K562 (cell line): ENCODE results near the gene OLFML1. TPM values are rescaled to one million over a fixed set of nuclear protein-coding genes. Genes with fewer than 3 reads are reported as not detected.

Experiments used
- ATAC-seq: fragments of 200-7000 bp; cut with Tn5 transposase; 3 replicates; pipeline ENCODE4 v1.9.1; 2020; ENCODE audit warnings: moderate library complexity
- BruUV-seq: library from RNA; stranded (reverse); fragments of 400-500 nt; replicated peaks from 2 replicates; lab custom pipeline; 2021; lab: Mats Ljungman, UMichigan
- CTCF ChIA-PET: fragments of 300-600 bp; formaldehyde crosslinking; extraction: SDS; loops from one replicate; lab custom pipeline; 2021; ENCODE audit warnings: low intra/inter-chr PET ratio; lab: Yijun Ruan, JAX
- POLR2A ChIA-PET: fragments of 300-600, 350-650 bp; sonication (Branson Sonifier 250); formaldehyde crosslinking; extraction: SDS; loops from one replicate; lab custom pipeline; 2021; ENCODE audit warnings: antibody characterized with exemption, inconsistent platforms; lab: Yijun Ruan, JAX
- DNase-seq, 4 experiments: peaks; one replicate each; pipeline versions ENCODE4 v3.0.0 to v3.0.0-alpha.2; 2011 to 2018; ENCODE audit warnings: low spot score in 3 of 4, mixed read lengths in 3 of 4; ENCODE audit errors: extremely low read depth in 1 of 4
- FAIRE-seq: peaks from 2 replicates; lab custom pipeline; 2011; peaks lifted over from hg19 to GRCh38; lab: Jason Lieb, UNC
- H2AFZ ChIP-seq: 2 replicates; pipeline ENCODE4 v1.6.0; 2011; ENCODE audit warnings: low read depth, low read length, control low read depth, inconsistent platforms
- H3K27ac ChIP-seq: fragments of 200-600 bp; 3 replicates; pipeline ENCODE4 v1.8.0; 2011; ENCODE audit warnings: low read depth, mild to moderate bottlenecking, control low read depth, inconsistent platforms, low read length, moderate library complexity, mixed read lengths; ENCODE audit errors: extremely low read depth
- H3K27me3 ChIP-seq, 2 experiments: fragments of 300-600 bp in 1 of 2; 2 replicates in 1 of 2; 3 replicates in 1 of 2; pipeline versions ENCODE4 v1.6.0 to v1.8.0; 2011; ENCODE audit warnings: inconsistent platforms in 2 of 2, low read length in 2 of 2, mild to moderate bottlenecking in 1 of 2, mixed read lengths in 1 of 2, moderate library complexity in 1 of 2; ENCODE audit not compliant: control insufficient read depth in 2 of 2, insufficient read depth in 2 of 2
- H3K36me3 ChIP-seq: fragments of 300-600 bp; 3 replicates; pipeline ENCODE4 v1.8.0; 2011; ENCODE audit warnings: mild to moderate bottlenecking, low read length, inconsistent platforms; ENCODE audit not compliant: control insufficient read depth, insufficient read depth
- H3K4me1 ChIP-seq, 2 experiments: fragments of 200-600 bp in 1 of 2; replicated peaks in 1 of 2; 2 replicates in 1 of 2; 3 replicates in 1 of 2; pipeline versions ENCODE4 v1.5.1 to v1.8.0; 2011; ENCODE audit warnings: inconsistent platforms in 2 of 2, low read length in 2 of 2, mild to moderate bottlenecking in 1 of 2, mixed read lengths in 1 of 2, moderate library complexity in 1 of 2; ENCODE audit not compliant: control insufficient read depth in 2 of 2, insufficient read depth in 2 of 2
- H3K4me2 ChIP-seq: 2 replicates; pipeline ENCODE4 v1.6.1; 2011; ENCODE audit warnings: low read length, control low read depth, inconsistent platforms, mixed read lengths; ENCODE audit not compliant: insufficient read depth
- H3K4me3 ChIP-seq: fragments of 200-600 bp; sonication (generic), shearing (Covaris generic); 2 replicates; pipeline ENCODE4 v1.5.1; 2016; ENCODE audit warnings: control low read depth, inconsistent platforms
- H3K79me2 ChIP-seq: fragments of 200-600 bp; 3 replicates; pipeline ENCODE4 v1.8.0; 2011; ENCODE audit warnings: low read length, inconsistent platforms; ENCODE audit not compliant: control insufficient read depth, insufficient read depth
- H3K9ac ChIP-seq, 2 experiments: 2 replicates each; pipeline versions ENCODE4 v1.6.0 to v1.6.1; 2011; ENCODE audit warnings: low read depth in 2 of 2, low read length in 2 of 2, control low read depth in 1 of 2, inconsistent platforms in 1 of 2, mild to moderate bottlenecking in 1 of 2, mixed read lengths in 1 of 2; ENCODE audit not compliant: insufficient read depth in 1 of 2
- H3K9me1 ChIP-seq: one replicate; pipeline ENCODE4 v1.6.0; 2011; ENCODE audit warnings: inconsistent platforms, mild to moderate bottlenecking, low read length, moderate library complexity; ENCODE audit not compliant: control insufficient read depth, insufficient read depth
- H3K9me3 ChIP-seq: replicated peaks from 2 replicates; pipeline ENCODE4 v1.5.1; 2011; ENCODE audit warnings: low read depth, low read length, inconsistent platforms; ENCODE audit not compliant: control insufficient read depth, insufficient read depth
- H4K20me1 ChIP-seq: replicated peaks from 2 replicates; pipeline ENCODE4 v1.6.1; 2011; ENCODE audit warnings: low read length, inconsistent platforms, mixed read lengths; ENCODE audit not compliant: control insufficient read depth, insufficient read depth
- ADNP ChIP-seq: fragments of 200-800 bp; sonication (Bioruptor generic); IDR thresholded peaks from 2 replicates; pipeline ENCODE4 v1.6.1; 2016; ENCODE audit warnings: missing genetic modification characterization, missing compliant biosample characterization
- CBX1 ChIP-seq: sonication (generic); IDR thresholded peaks from 2 replicates; pipeline ENCODE4 v1.6.1; 2016; ENCODE audit warnings: antibody characterized with exemption, low read depth, mild to moderate bottlenecking
- CREBBP ChIP-seq: IDR thresholded peaks from one replicate; pipeline ENCODE4 v1.6.1; 2012; ENCODE audit warnings: low read depth, mild to moderate bottlenecking, control low read depth, inconsistent platforms, low read length
- ESRRB ChIP-seq: fragments of 250-450 bp; sonication (Bioruptor Pico); IDR thresholded peaks from 2 replicates; pipeline ENCODE4 v1.5.0; 2020; ENCODE audit warnings: mild to moderate bottlenecking, moderate library complexity, borderline replicate concordance
- LEF1 ChIP-seq: fragments of 450-650 bp; IDR thresholded peaks from 2 replicates; pipeline ENCODE4 v1.6.1; 2016; ENCODE audit warnings: mild to moderate bottlenecking
- MAFK ChIP-seq: IDR thresholded peaks from 2 replicates; pipeline ENCODE4 v1.6.1; 2011; ENCODE audit warnings: low read length, improper control_type of control experiment
- MIER1 ChIP-seq: fragments of 450-650 bp; IDR thresholded peaks from 2 replicates; pipeline ENCODE4 v1.6.1; 2016; ENCODE audit warnings: antibody characterized with exemption, mild to moderate bottlenecking, low read depth
- SIRT6 ChIP-seq: IDR thresholded peaks from one replicate; pipeline ENCODE4 v1.6.1; 2012; ENCODE audit warnings: low read depth, mild to moderate bottlenecking, control low read depth, inconsistent platforms, low read length, moderate library complexity
- TCFL5 ChIP-seq: fragments of 250-450 bp; sonication (Bioruptor Pico); conservative IDR thresholded peaks from 2 replicates; pipeline ENCODE4 v1.6.1; 2021; ENCODE audit warnings: mild to moderate bottlenecking, moderate library complexity, matching md5 sums
- ZNF253 ChIP-seq: fragments of 250-450 bp; sonication (Bioruptor Pico); conservative IDR thresholded peaks from 2 replicates; pipeline ENCODE4 v1.6.1; 2021; ENCODE audit warnings: mild to moderate bottlenecking
- WGBS: fragments of 100-300 bp; shearing (Covaris generic); methylation state at CpG from one replicate; pipeline ENCODE4 v1.1.6; 2016; ENCODE audit warnings: low coverage, mixed read lengths; ENCODE audit not compliant: insufficient coverage; ENCODE audit errors: missing lambda C conversion rate; 5-methylcytosine and 5-hydroxymethylcytosine counted together
- in situ Hi-C: fragments of 300-500 bp; cut with MboI; formaldehyde crosslinking; loops from 4 replicates; pipeline ENCODE4 v1.15.0; 2018; ENCODE audit warnings: inconsistent platforms, mixed read lengths
- intact Hi-C: fragments of 100-400 bp; cut with micrococcal nuclease; formaldehyde crosslinking; loops from 2 replicates; pipeline ENCODE4 v1.14.2; 2022
- polyA plus RNA-seq, 8 experiments: library from polyadenylated mRNA; depleted of rRNA in 4 of 8; stranded (reverse) in 5 of 8; unstranded in 3 of 8; fragments of >200 nt; fragmentation: Nextera tagmentation in 2 of 8; fragmentation: Illumina TruSeq in 1 of 8; extraction: Ambion mirVana in 2 of 8; extraction: Trizol in 1 of 8; gene quantifications; 2 replicates each; pipeline versions ENCODE4 v1.2.1 to v1.2.3, GENCODE V29; 2011 to 2014; ENCODE audit warnings: inconsistent platforms in 1 of 8, missing spikeins in 1 of 8
- total RNA-seq, 7 experiments: library from RNA; depleted of rRNA in 6 of 7; stranded (reverse); fragments of >200 nt in 6 of 7; fragmentation: Illumina TruSeq in 2 of 7; extraction: Trizol in 2 of 7; gene quantifications; 2 replicates each; pipeline versions ENCODE4 v1.2.1 to v1.2.3, GENCODE V29; 2011 to 2021; ENCODE audit warnings: low replicate concordance in 1 of 7
- TF ChIP-seq, protein P1 (sequence below): fragments of 250-450 bp; sonication (Bioruptor Pico); IDR thresholded peaks from 2 replicates; pipeline ENCODE4 v1.4.0; 2020; ENCODE audit warnings: mild to moderate bottlenecking, moderate library complexity, borderline replicate concordance
- TF ChIP-seq, protein P2 (sequence below): fragments of 450-650 bp; formaldehyde crosslinking; IDR thresholded peaks from 2 replicates; pipeline ENCODE4 v1.4.0; 2020; ENCODE audit warnings: mild to moderate bottlenecking, moderate library complexity
- TF ChIP-seq, protein P3 (sequence below): fragments of 450-650 bp; IDR thresholded peaks from 2 replicates; pipeline ENCODE4 v1.6.1; 2018; ENCODE audit not compliant: partially characterized antibody

Gene OLFML1
- total and polyA plus RNA-seq, 9 of the 15 experiments (the other 6 are each of a cell fraction or from before 2014, with no cell fraction given): not detected

DNA sequence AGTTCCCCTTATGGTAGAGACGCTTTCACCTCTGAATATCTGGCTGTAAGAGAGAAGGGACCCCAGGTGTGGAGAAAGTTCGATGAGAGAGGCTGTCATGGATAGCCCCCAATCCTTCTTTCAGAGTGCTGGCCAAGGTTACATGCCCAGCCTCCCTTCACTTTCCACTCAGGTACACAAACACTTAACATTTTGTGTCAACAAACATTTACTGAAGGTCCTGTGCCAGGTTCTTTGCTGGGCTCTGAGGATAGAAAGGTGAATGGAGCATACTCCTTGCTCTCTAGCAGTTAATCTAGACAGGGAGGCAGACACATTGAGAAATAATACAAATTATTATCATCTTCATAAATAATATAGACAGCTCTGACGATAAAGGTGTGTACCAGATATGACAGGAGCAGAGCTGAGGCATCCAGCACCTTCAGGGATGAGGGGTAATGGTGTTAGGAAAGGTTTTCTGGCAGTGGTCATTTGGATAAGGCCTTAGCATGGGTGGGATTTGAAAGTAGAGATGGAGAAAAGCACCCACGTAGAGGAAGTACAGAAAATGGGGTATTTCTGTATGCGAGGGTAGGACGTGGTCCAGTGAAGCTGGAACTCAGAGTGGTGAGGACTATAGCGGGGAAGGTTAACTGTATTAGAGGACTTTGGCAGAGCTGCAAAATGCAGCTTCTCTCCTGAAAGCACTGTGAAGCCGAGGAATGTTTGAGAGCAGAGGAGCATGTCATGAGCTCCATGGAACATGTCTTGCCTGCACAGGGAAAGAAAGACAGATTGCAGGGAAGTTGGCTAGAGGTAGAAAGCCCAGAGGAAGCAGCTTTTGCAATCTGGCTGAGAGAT is 48.1 kb downstream of the OLFML1 start:
- H3K4me2 ChIP-seq: no peak overlapping the region
- H3K9me3 ChIP-seq: no peaks in the 10 kb centered on the region
- CTCF ChIA-PET: no interaction called here
- WGBS: under 1% methylated on average over 8 of the region's 8 CpGs
- intact Hi-C loops: no loop called here
- H3K9ac ChIP-seq: no peak overlapping the region
- H3K9me1 ChIP-seq: no peaks in the 10 kb centered on the region
- H3K79me2 ChIP-seq: no peaks in the 10 kb centered on the region
- H3K36me3 ChIP-seq: no peaks in the 10 kb centered on the region
- DNase-seq (no peak), FAIRE-seq (no peak), ATAC-seq (no peak)
- no peaks in the 10 kb centered on the region for H3K4me1 ChIP-seq
- no peak overlapping the region for H3K4me3 ChIP-seq
- TF ChIP-seq, protein P1, sequence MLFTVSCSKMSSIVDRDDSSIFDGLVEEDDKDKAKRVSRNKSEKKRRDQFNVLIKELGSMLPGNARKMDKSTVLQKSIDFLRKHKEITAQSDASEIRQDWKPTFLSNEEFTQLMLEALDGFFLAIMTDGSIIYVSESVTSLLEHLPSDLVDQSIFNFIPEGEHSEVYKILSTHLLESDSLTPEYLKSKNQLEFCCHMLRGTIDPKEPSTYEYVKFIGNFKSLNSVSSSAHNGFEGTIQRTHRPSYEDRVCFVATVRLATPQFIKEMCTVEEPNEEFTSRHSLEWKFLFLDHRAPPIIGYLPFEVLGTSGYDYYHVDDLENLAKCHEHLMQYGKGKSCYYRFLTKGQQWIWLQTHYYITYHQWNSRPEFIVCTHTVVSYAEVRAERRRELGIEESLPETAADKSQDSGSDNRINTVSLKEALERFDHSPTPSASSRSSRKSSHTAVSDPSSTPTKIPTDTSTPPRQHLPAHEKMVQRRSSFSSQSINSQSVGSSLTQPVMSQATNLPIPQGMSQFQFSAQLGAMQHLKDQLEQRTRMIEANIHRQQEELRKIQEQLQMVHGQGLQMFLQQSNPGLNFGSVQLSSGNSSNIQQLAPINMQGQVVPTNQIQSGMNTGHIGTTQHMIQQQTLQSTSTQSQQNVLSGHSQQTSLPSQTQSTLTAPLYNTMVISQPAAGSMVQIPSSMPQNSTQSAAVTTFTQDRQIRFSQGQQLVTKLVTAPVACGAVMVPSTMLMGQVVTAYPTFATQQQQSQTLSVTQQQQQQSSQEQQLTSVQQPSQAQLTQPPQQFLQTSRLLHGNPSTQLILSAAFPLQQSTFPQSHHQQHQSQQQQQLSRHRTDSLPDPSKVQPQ (CRISPR knock-in tag): no peak
- TF ChIP-seq ADNP (no peak), MAFK (no peak), ZNF253 (CRISPR knock-in tag) (no peak), SIRT6 (no peak), MIER1 (no peak), TCFL5 (CRISPR knock-in tag) (no peak), ESRRB (CRISPR knock-in tag) (no peak), CREBBP (no peak), CBX1 (no peak), LEF1 (no peak)
- TF ChIP-seq, protein P2, sequence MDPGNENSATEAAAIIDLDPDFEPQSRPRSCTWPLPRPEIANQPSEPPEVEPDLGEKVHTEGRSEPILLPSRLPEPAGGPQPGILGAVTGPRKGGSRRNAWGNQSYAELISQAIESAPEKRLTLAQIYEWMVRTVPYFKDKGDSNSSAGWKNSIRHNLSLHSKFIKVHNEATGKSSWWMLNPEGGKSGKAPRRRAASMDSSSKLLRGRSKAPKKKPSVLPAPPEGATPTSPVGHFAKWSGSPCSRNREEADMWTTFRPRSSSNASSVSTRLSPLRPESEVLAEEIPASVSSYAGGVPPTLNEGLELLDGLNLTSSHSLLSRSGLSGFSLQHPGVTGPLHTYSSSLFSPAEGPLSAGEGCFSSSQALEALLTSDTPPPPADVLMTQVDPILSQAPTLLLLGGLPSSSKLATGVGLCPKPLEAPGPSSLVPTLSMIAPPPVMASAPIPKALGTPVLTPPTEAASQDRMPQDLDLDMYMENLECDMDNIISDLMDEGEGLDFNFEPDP (CRISPR knock-in tag): no peak
- TF ChIP-seq, protein P3, sequence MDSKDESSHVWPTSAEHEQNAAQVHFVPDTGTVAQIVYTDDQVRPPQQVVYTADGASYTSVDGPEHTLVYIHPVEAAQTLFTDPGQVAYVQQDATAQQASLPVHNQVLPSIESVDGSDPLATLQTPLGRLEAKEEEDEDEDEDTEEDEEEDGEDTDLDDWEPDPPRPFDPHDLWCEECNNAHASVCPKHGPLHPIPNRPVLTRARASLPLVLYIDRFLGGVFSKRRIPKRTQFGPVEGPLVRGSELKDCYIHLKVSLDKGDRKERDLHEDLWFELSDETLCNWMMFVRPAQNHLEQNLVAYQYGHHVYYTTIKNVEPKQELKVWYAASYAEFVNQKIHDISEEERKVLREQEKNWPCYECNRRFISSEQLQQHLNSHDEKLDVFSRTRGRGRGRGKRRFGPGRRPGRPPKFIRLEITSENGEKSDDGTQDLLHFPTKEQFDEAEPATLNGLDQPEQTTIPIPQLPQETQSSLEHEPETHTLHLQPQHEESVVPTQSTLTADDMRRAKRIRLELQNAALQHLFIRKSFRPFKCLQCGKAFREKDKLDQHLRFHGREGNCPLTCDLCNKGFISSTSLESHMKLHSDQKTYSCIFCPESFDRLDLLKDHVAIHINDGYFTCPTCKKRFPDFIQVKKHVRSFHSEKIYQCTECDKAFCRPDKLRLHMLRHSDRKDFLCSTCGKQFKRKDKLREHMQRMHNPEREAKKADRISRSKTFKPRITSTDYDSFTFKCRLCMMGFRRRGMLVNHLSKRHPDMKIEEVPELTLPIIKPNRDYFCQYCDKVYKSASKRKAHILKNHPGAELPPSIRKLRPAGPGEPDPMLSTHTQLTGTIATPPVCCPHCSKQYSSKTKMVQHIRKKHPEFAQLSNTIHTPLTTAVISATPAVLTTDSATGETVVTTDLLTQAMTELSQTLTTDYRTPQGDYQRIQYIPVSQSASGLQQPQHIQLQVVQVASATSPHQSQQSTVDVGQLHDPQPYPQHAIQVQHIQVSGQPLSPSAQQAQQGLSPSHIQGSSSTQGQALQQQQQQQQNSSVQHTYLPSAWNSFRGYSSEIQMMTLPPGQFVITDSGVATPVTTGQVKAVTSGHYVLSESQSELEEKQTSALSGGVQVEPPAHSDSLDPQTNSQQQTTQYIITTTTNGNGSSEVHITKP: no peak
- 0 out of 2 replicates have a peak, but pooled peaks cover 5% of the 10 kb centered on the region for H4K20me1 ChIP-seq
- in situ Hi-C loops: no loop called here
- no peak overlapping the region for H2AFZ ChIP-seq
- no TSS peak for BruUV-seq
- H3K27ac ChIP-seq: no peak overlapping the region
- POLR2A ChIA-PET: interaction anchor here (1.4 kb wide), 1 partner anchor 18 kb away, joined by 3 read pairs; no protein-coding TSS in a partner anchor
- peaks cover 0 to 24% of the 10 kb centered on the region in 2 experiments; a peak in 2 of 5 replicates for H3K27me3 ChIP-seq
